Chondrocyte (in vitro differentiated cells): ENCODE results near the gene TSR3. TPM values are rescaled to one million over a fixed set of nuclear protein-coding genes. Genes with fewer than 3 reads are reported as not detected.

Source experiments
- DNase-seq: peaks from one replicate; pipeline ENCODE4 v3.0.0; 2021; ENCODE audit warnings: mixed read lengths, low spot score
- H3K27ac Mint-ChIP-seq: one replicate; pipeline ENCODE4 v1.8.0; 2021; ENCODE audit warnings: mild to moderate bottlenecking, moderate library complexity, mixed read lengths; ENCODE audit not compliant: unreplicated experiment
- H3K27me3 Mint-ChIP-seq: 2 replicates; pipeline ENCODE4 v1.8.0; 2021; ENCODE audit warnings: low read depth, mixed read lengths
- H3K36me3 Mint-ChIP-seq: 2 replicates; pipeline ENCODE4 v1.8.0; 2021; ENCODE audit warnings: low read depth, mixed read lengths
- H3K4me1 Mint-ChIP-seq: 2 replicates; pipeline ENCODE4 v1.8.0; 2021; ENCODE audit warnings: low read depth, mild to moderate bottlenecking, mixed read lengths
- H3K4me3 Mint-ChIP-seq: one replicate; pipeline ENCODE4 v1.8.0; 2021; ENCODE audit warnings: mild to moderate bottlenecking, moderate library complexity, mixed read lengths; ENCODE audit not compliant: unreplicated experiment
- H3K9me3 Mint-ChIP-seq: 2 replicates; pipeline ENCODE4 v1.8.0; 2021; ENCODE audit warnings: low read depth, mixed read lengths
- CTCF ChIP-seq: fragments of 200-600 bp; sonication (generic); IDR thresholded peaks from 2 replicates; pipeline ENCODE4 v1.5.0; 2021; ENCODE audit warnings: antibody characterized with exemption, mild to moderate bottlenecking, moderate library complexity
- total RNA-seq: library from RNA; stranded (reverse); gene quantifications from 3 replicates; pipeline ENCODE4 v1.2.1, GENCODE V29; 2021

TSR3 gene
- total RNA-seq, 1 donor from 2014 or later = 56.0 TPM

GRCh38 chr16:1357906-1358566, 6.4 kb upstream of the TSR3 start:
- no peak for TF ChIP-seq CTCF
- Mint-ChIP-seq H3K27me3 (no peaks in the 10 kb centered on the region), H3K27ac (no peak overlapping the region), H3K36me3 (no peaks in the 10 kb centered on the region), H3K4me3 (no peak overlapping the region), H3K9me3 (no peaks in the 10 kb centered on the region), H3K4me1 (peaks cover 23% of the 10 kb centered on the region)
- no peak for DNase-seq

GRCh38 chr16:1356061-1356900, 4.6 kb upstream of the TSR3 start:
- H3K4me3 Mint-ChIP-seq = no peak overlapping the region
- peaks cover 34% of the 10 kb centered on the region for H3K4me1 Mint-ChIP-seq
- no peak for TF ChIP-seq CTCF
- no peak for DNase-seq
- no peaks in the 10 kb centered on the region for H3K27me3 Mint-ChIP-seq
- H3K9me3 Mint-ChIP-seq = no peaks in the 10 kb centered on the region
- H3K27ac Mint-ChIP-seq = no peak overlapping the region
- no peaks in the 10 kb centered on the region for H3K36me3 Mint-ChIP-seq

DNA sequence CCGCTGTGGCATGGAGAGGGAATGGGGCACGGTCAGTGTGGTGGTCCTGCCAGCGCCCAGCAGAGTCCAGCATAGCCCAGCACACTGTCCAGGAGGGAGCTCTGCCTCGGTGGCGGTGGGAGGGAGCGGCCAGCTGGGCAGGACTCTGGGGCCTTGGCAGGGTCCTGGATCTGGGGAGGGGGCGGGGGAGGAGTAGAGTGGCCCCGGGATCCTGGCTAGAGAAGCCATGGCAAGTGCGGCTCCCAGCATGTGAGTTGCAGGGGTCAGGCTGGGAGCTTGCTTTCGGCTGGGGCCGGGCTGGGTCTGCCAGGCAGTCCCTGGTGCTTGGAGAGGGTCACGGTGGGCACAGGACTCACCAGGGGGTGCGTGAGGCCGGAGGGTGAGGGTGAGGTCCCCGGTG, 3.9 kb upstream of the TSR3 start:
- Mint-ChIP-seq H3K27me3 (no peaks in the 10 kb centered on the region), H3K9me3 (no peaks in the 10 kb centered on the region), H3K4me3 (no peak overlapping the region), H3K36me3 (no peaks in the 10 kb centered on the region), H3K27ac (no peak overlapping the region), H3K4me1 (peaks cover 40% of the 10 kb centered on the region)
- no peak for DNase-seq
- no peak for TF ChIP-seq CTCF

- Mint-ChIP-seq H3K27ac (no peak overlapping the region), H3K4me3 (no peak overlapping the region), H3K9me3 (no peaks in the 10 kb centered on the region), H3K27me3 (no peaks in the 10 kb centered on the region), H3K36me3 (peaks cover 2% of the 10 kb centered on the region), H3K4me1 (peaks cover 46% of the 10 kb centered on the region)
- TF ChIP-seq CTCF = no peak
- DNase-seq = no peak
Measured at GRCh38 chr16:1354815-1355540, 3.3 kb upstream of the TSR3 start.

- no peak for TF ChIP-seq CTCF
- no peaks in the 10 kb centered on the region for H3K27me3 Mint-ChIP-seq
- H3K27ac Mint-ChIP-seq = no peak overlapping the region
- H3K4me3 Mint-ChIP-seq = peak overlapping the region; percentile 73
- H3K9me3 Mint-ChIP-seq = no peaks in the 10 kb centered on the region
- no peak for DNase-seq
- H3K4me1 Mint-ChIP-seq = peaks cover 40% of the 10 kb centered on the region
- peaks cover 2% of the 10 kb centered on the region for H3K36me3 Mint-ChIP-seq
Measured at GRCh38 chr16:1351215-1351581, 480 bp downstream of the TSR3 start.
